PFSK-1 (cell line): ENCODE results near the gene CCDC27.

Experiments used
- FOXP2 ChIP-seq: optimal IDR thresholded peaks from 2 replicates; pipeline ENCODE3; 2011; ENCODE audit warnings: borderline replicate concordance, control low read depth, inconsistent platforms; ENCODE audit not compliant: insufficient read depth; ENCODE audit errors: extremely low read length, extremely low read depth
- POLR2AphosphoS5 ChIP-seq: IDR thresholded peaks from 2 replicates; pipeline ENCODE4 v1.6.1; 2012; ENCODE audit warnings: low read depth, mild to moderate bottlenecking, control low read depth, low read length, moderate library complexity
- SIN3A ChIP-seq: IDR thresholded peaks from 2 replicates; pipeline ENCODE4 v1.6.1; 2012; ENCODE audit warnings: mild to moderate bottlenecking, low read length, moderate library complexity, borderline replicate concordance; ENCODE audit not compliant: insufficient read depth
- TAF1 ChIP-seq: IDR thresholded peaks from 2 replicates; pipeline ENCODE4 v1.6.1; 2012; ENCODE audit warnings: low read length, control low read depth, borderline replicate concordance; ENCODE audit not compliant: insufficient read depth
- TF ChIP-seq, protein P1 (sequence below), 2 experiments: IDR thresholded peaks; 2 replicates each; pipeline versions ENCODE4 v1.6.1 to v1.8.0; 2011 to 2012; ENCODE audit warnings: low read depth in 2 of 2, low read length in 2 of 2, control low read depth in 1 of 2, inconsistent platforms in 1 of 2, mild to moderate bottlenecking in 1 of 2, moderate library complexity in 1 of 2; ENCODE audit not compliant: insufficient read depth in 1 of 2

Gene CCDC27

DNA sequence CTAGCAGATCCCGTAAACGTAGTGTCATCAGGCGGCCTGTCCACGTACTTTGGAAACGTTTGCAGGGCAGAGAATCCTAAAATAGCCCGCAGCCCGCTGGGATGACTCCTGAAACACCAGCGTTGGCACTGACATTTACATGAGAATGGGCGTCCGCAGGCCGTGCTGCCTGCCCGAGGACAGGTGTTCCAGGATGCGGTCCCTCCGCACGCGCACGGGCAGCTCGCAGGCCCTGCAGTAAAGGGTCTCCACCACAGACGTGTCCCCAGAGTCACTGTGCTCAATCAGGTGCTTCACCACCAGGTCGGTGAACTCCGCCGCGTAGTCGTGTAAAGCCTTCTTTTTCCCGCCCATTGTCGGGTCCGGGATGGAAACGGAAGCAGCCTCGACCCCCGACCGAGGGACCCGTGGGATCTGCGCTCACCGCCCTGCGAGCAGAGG lies 5.8 kb upstream of the CCDC27 start:
- TF ChIP-seq SIN3A: no peak
- no peak for TF ChIP-seq TAF1
- TF ChIP-seq, protein P1, sequence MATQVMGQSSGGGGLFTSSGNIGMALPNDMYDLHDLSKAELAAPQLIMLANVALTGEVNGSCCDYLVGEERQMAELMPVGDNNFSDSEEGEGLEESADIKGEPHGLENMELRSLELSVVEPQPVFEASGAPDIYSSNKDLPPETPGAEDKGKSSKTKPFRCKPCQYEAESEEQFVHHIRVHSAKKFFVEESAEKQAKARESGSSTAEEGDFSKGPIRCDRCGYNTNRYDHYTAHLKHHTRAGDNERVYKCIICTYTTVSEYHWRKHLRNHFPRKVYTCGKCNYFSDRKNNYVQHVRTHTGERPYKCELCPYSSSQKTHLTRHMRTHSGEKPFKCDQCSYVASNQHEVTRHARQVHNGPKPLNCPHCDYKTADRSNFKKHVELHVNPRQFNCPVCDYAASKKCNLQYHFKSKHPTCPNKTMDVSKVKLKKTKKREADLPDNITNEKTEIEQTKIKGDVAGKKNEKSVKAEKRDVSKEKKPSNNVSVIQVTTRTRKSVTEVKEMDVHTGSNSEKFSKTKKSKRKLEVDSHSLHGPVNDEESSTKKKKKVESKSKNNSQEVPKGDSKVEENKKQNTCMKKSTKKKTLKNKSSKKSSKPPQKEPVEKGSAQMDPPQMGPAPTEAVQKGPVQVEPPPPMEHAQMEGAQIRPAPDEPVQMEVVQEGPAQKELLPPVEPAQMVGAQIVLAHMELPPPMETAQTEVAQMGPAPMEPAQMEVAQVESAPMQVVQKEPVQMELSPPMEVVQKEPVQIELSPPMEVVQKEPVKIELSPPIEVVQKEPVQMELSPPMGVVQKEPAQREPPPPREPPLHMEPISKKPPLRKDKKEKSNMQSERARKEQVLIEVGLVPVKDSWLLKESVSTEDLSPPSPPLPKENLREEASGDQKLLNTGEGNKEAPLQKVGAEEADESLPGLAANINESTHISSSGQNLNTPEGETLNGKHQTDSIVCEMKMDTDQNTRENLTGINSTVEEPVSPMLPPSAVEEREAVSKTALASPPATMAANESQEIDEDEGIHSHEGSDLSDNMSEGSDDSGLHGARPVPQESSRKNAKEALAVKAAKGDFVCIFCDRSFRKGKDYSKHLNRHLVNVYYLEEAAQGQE (IDR thresholded peaks at IDR 0.05; ENCODE audit: insufficient read depth in 1 of 2, low read depth in 2 of 2, low read length in 2 of 2): no peak
- TF ChIP-seq FOXP2: no peak
- TF ChIP-seq POLR2AphosphoS5: no peak

DNA sequence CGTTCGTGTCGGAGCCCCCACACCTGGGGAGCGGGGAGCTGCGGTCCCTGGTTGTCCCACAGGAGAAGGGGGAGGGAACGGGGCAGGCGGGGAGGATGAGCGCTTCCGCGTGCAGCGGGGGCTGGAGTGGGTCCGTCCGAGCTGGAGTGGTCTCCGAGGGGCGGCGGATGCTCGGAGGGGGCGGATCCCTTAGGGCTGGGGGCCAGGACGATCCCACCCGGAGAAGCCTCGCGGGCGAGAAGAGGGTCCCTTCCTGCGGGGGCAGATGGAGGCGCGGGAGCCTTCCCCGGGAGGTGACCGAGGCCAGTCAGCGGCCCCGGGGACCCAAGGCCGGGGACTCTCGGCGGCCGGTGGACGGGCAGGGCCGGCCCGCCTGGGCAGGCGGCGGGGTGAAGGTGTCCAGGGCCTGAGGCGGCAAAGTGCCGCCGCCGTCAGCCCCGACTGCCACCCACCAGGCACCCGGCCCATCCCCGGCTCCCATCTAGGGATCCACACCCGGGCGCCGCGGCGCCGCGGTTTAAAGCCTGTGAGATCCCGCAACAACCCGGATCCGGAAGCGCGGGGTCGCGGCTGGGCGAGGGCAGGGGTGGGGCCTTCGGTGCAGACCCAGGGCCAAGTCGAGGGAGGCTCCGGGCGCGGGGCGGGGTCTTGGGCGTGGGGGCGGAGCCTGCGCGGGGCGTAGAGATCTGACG lies 5.3 kb upstream of the CCDC27 start:
- TF ChIP-seq FOXP2: no peak
- peak; percentile 84 for TF ChIP-seq POLR2AphosphoS5
- TF ChIP-seq SIN3A: no peak
- TF ChIP-seq TAF1: 0 out of 2 replicates have a peak, but pooled peaks have one; percentile 40
- TF ChIP-seq, protein P1 (IDR thresholded peaks at IDR 0.05; ENCODE audit: insufficient read depth in 1 of 2, low read depth in 2 of 2, low read length in 2 of 2): no peak

GRCh38 chr1:3747522-3747848 lies 4.8 kb upstream of the CCDC27 start:
- TF ChIP-seq POLR2AphosphoS5: no peak
- TF ChIP-seq FOXP2: no peak
- TF ChIP-seq, protein P1 (IDR thresholded peaks at IDR 0.05; ENCODE audit: insufficient read depth in 1 of 2, low read depth in 2 of 2, low read length in 2 of 2): no peak
- TF ChIP-seq TAF1: no peak
- no peak for TF ChIP-seq SIN3A

GRCh38 chr1:3747903-3748302 lies 4.3 kb upstream of the CCDC27 start:
- TF ChIP-seq, protein P1 (IDR thresholded peaks at IDR 0.05; ENCODE audit: insufficient read depth in 1 of 2, low read depth in 2 of 2, low read length in 2 of 2): no peak
- TF ChIP-seq SIN3A: no peak
- no peak for TF ChIP-seq FOXP2
- TF ChIP-seq TAF1: no peak
- no peak for TF ChIP-seq POLR2AphosphoS5
